Hindlimb muscle (tissue), 1 donor: ENCODE data around the gene FTCDNL1. TPM values are rescaled to one million over a fixed set of nuclear protein-coding genes. Genes with fewer than 3 reads are reported as not detected.

Experiments
- DNase-seq: peaks from one replicate; pipeline ENCODE4 v3.0.0-alpha.2; 2013
- polyA plus RNA-seq: library from polyadenylated mRNA; unstranded; fragments of 120-200 nt; gene quantifications from one replicate; pipeline ENCODE4 v1.2.1, GENCODE V29; 2013; ENCODE audit not compliant: insufficient read length

The FTCDNL1 gene
- 2.0 TPM for polyA plus RNA-seq

GRCh38 chr2:199850718-199851500 is at the start of gene FTCDNL1:
Gene FTCDNL1, minus strand, starts transcription at chr2:199851192. Its CDS starts 2,230 bp downstream, at chr2:199848962.
- peak; percentile 80 for DNase-seq

GRCh38 chr2:199896617-199897016 is 45.6 kb upstream of the FTCDNL1 start:
- no peak for DNase-seq

- DNase-seq: no peak
These were observed 44.4 kb upstream of the FTCDNL1 start for GRCh38 chr2:199895406-199895805.

- no peak for DNase-seq
These were observed 32.7 kb upstream of the FTCDNL1 start for GRCh38 chr2:199883474-199884212.

- no peak for DNase-seq
These were observed 31.7 kb upstream of the FTCDNL1 start for GRCh38 chr2:199882667-199883066.

GRCh38 chr2:199875400-199875799 is 24.4 kb upstream of the FTCDNL1 start:
- no peak for DNase-seq

GRCh38 chr2:199874209-199874608 is 23.2 kb upstream of the FTCDNL1 start:
- no peak for DNase-seq

GRCh38 chr2:199870581-199870980 is 19.6 kb upstream of the FTCDNL1 start:
- no peak for DNase-seq

- DNase-seq: no peak
These were observed 18.7 kb upstream of the FTCDNL1 start for GRCh38 chr2:199869653-199870052.

GRCh38 chr2:199869227-199869541 is 18.2 kb upstream of the FTCDNL1 start:
- no peak for DNase-seq

GRCh38 chr2:199868431-199869226 is 17.6 kb upstream of the FTCDNL1 start:
- DNase-seq: no peak

GRCh38 chr2:199865905-199866304 is 14.9 kb upstream of the FTCDNL1 start:
- no peak for DNase-seq

- no peak for DNase-seq
These were observed 11.8 kb upstream of the FTCDNL1 start for GRCh38 chr2:199862788-199863187.

- DNase-seq: no peak
These were observed 10.3 kb upstream of the FTCDNL1 start for GRCh38 chr2:199861132-199861774.

GRCh38 chr2:199855812-199856211 is 4.8 kb upstream of the FTCDNL1 start:
- DNase-seq: no peak

- DNase-seq: no peak
These were observed 891 bp upstream of the FTCDNL1 start for GRCh38 chr2:199851883-199852282.

GRCh38 chr2:199851501-199851810 is 464 bp upstream of the FTCDNL1 start:
- no peak for DNase-seq

- no peak for DNase-seq
These were observed 724 bp downstream of the FTCDNL1 start for GRCh38 chr2:199850218-199850717.

- no peak for DNase-seq
These were observed 2.4 kb downstream of the FTCDNL1 start for GRCh38 chr2:199848389-199849130.

- no peak for DNase-seq
These were observed 3.7 kb downstream of the FTCDNL1 start for GRCh38 chr2:199847181-199847864.
